MCF 10A (cell line): ENCODE results near the gene CDH10. TPM values are rescaled to one million over a fixed set of nuclear protein-coding genes. Genes with fewer than 3 reads are reported as not detected.

Experiments used
- BruUV-seq: library from RNA; stranded (reverse); fragments of 400-500 nt; replicated peaks from 2 replicates; lab custom pipeline; 2021; lab: Mats Ljungman, UMichigan
- CTCF ChIA-PET: fragments of 300-600 bp; sonication (Branson Sonifier 250); formaldehyde crosslinking; extraction: SDS; loops from one replicate; lab custom pipeline; 2021; ENCODE audit warnings: antibody characterized with exemption, inconsistent platforms; lab: Yijun Ruan, JAX
- POLR2A ChIA-PET: fragments of 300-600, 350-650 bp; sonication (Branson Sonifier 250); formaldehyde crosslinking; extraction: SDS; loops from one replicate; lab custom pipeline; 2020; ENCODE audit warnings: antibody characterized with exemption, inconsistent platforms; lab: Yijun Ruan, JAX
- DNase-seq: peaks from one replicate; pipeline ENCODE4 v3.0.0-alpha.2; 2018; ENCODE audit not compliant: unreplicated experiment
- H3K27ac Mint-ChIP-seq: one replicate; pipeline ENCODE4 v1.8.0; 2022; ENCODE audit warnings: mild to moderate bottlenecking, low read depth, mixed read lengths; ENCODE audit not compliant: unreplicated experiment
- H3K27me3 Mint-ChIP-seq: one replicate; pipeline ENCODE4 v1.8.0; 2022; ENCODE audit warnings: mixed read lengths; ENCODE audit not compliant: insufficient read depth, unreplicated experiment
- H3K36me3 Mint-ChIP-seq: one replicate; pipeline ENCODE4 v1.8.0; 2022; ENCODE audit warnings: mild to moderate bottlenecking, moderate library complexity, mixed read lengths; ENCODE audit not compliant: insufficient read depth, unreplicated experiment
- H3K4me1 Mint-ChIP-seq: one replicate; pipeline ENCODE4 v1.8.0; 2022; ENCODE audit warnings: mixed read lengths; ENCODE audit not compliant: insufficient read depth, unreplicated experiment
- H3K4me3 Mint-ChIP-seq: one replicate; pipeline ENCODE4 v1.8.0; 2022; ENCODE audit warnings: mild to moderate bottlenecking, moderate library complexity, mixed read lengths; ENCODE audit not compliant: unreplicated experiment
- H3K9me3 Mint-ChIP-seq: one replicate; pipeline ENCODE4 v1.8.0; 2022; ENCODE audit warnings: mixed read lengths; ENCODE audit not compliant: unreplicated experiment
- intact Hi-C: fragments of 100-400 bp; cut with micrococcal nuclease; formaldehyde crosslinking; loops from 2 replicates; pipeline ENCODE4 v1.14.1; 2022
- total RNA-seq: library from RNA; stranded (reverse); gene quantifications from 2 replicates; pipeline ENCODE4 v1.2.3, GENCODE V29; 2022
- TF ChIP-seq, protein P1 (sequence below): fragments of 200-600 bp; IDR thresholded peaks from one replicate; pipeline ENCODE4 v1.8.0; 2022; ENCODE audit warnings: antibody characterized with exemption, mild to moderate bottlenecking; ENCODE audit not compliant: unreplicated experiment

The CDH10 gene
- total RNA-seq, 1 experiment from 2014 or later = 0.33 TPM

DNA sequence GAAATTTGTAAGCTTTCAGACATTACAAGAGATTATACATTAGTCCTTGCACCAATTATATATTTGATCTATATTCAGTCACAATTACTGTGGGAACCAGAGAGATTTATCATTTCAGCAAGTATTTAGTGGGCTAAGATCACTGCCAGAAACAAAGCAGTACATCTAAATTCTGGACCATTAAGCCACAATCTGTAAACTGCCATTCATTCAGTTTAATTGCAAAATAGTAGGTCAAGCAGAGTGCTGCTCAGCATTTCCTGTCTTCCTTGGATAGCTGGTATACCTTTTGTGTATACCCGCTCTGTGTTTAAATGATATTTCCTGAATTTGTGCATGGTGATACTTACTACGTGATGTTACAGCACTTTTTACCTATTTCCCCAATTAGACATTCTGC lies 42.6 kb downstream of the CDH10 start:
- POLR2A ChIA-PET = no interaction called here
- no peaks in the 10 kb centered on the region for H3K4me1 Mint-ChIP-seq
- no peak overlapping the region for H3K4me3 Mint-ChIP-seq
- no peaks in the 10 kb centered on the region for H3K27me3 Mint-ChIP-seq
- H3K27ac Mint-ChIP-seq = no peak overlapping the region
- TF ChIP-seq, protein P1, sequence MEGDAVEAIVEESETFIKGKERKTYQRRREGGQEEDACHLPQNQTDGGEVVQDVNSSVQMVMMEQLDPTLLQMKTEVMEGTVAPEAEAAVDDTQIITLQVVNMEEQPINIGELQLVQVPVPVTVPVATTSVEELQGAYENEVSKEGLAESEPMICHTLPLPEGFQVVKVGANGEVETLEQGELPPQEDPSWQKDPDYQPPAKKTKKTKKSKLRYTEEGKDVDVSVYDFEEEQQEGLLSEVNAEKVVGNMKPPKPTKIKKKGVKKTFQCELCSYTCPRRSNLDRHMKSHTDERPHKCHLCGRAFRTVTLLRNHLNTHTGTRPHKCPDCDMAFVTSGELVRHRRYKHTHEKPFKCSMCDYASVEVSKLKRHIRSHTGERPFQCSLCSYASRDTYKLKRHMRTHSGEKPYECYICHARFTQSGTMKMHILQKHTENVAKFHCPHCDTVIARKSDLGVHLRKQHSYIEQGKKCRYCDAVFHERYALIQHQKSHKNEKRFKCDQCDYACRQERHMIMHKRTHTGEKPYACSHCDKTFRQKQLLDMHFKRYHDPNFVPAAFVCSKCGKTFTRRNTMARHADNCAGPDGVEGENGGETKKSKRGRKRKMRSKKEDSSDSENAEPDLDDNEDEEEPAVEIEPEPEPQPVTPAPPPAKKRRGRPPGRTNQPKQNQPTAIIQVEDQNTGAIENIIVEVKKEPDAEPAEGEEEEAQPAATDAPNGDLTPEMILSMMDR = no peak
- H3K9me3 Mint-ChIP-seq = no peaks in the 10 kb centered on the region
- DNase-seq = no peak
- intact Hi-C loops = no loop called here
- H3K36me3 Mint-ChIP-seq = no peaks in the 10 kb centered on the region
- CTCF ChIA-PET = no interaction called here
- BruUV-seq = no TSS peak

DNA sequence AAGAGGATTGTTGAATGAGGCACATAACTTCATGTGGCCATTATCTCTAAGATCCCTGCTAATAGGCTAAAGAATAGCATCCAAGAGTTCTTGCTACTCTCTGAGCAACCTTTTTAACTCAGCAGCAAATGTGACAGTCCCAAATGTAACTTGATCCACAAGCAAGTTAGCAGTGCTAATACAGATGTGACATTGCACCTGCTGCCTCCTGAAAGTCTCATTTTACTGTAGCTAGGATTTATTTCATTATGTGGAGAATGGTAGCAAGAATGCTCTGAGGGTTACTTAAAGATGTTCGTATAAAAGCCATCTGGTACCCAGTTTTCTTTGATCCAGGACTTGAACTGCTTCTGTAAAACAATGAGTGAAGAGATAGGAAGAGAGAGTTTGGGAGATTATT lies 45.8 kb downstream of the CDH10 start:
- intact Hi-C loops = no loop called here
- Mint-ChIP-seq H3K4me1 (no peaks in the 10 kb centered on the region), H3K9me3 (no peaks in the 10 kb centered on the region), H3K4me3 (no peak overlapping the region), H3K36me3 (no peaks in the 10 kb centered on the region), H3K27me3 (no peaks in the 10 kb centered on the region), H3K27ac (no peak overlapping the region)
- DNase-seq = no peak
- ChIA-PET POLR2A (interaction anchor here (0.6 kb wide), 1 partner anchor 770 kb away, joined by 3 read pairs; no protein-coding TSS in a partner anchor), CTCF (no interaction called here)
- no TSS peak for BruUV-seq
- TF ChIP-seq, protein P1 = no peak

DNA sequence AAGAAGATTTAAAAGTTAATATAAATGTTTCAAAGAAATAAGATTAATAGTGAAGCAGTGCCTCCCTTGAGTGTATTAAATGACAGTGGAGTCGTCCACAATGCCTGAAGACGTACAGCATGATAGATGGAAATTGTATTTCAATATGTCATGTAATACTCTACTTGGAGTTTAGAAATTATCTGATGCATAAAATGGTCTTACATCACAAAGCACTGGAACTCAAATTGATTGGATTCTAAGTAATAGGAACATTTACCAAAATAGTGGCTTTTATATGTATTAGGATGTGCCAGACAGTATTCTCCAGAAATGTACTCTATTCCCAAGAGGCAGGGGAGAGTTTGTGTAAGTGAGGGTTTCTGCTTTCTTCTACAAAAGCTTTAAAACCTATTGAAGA lies 49.4 kb downstream of the CDH10 start:
- Mint-ChIP-seq H3K4me3 (no peak overlapping the region), H3K9me3 (no peaks in the 10 kb centered on the region), H3K36me3 (no peaks in the 10 kb centered on the region), H3K4me1 (no peaks in the 10 kb centered on the region), H3K27me3 (no peaks in the 10 kb centered on the region), H3K27ac (no peak overlapping the region)
- ChIA-PET CTCF (no interaction called here), POLR2A (no interaction called here)
- TF ChIP-seq, protein P1 = no peak
- DNase-seq = no peak
- no TSS peak for BruUV-seq
- intact Hi-C loops = no loop called here

DNA sequence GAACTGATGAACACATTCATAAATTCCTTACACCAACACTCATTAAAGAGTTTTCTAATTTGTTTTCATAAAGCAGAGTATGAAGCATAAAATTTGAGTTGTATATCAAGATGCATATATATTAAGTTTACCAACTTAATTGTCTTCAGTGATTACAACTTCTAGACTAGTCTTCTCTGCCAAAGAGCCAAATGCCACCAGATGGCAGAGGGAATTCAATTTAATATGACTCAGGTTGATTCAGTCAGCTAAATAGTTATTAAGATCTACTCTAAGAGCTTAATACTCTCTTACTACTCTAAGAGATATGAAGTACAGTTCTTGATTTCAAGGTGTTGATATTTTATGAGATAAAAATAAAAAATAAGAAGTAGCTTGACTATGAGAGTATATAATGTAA lies 53.4 kb downstream of the CDH10 start:
- H3K27me3 Mint-ChIP-seq = no peaks in the 10 kb centered on the region
- no peak for DNase-seq
- intact Hi-C loops = no loop called here
- BruUV-seq = no TSS peak
- H3K27ac Mint-ChIP-seq = no peak overlapping the region
- no peak overlapping the region for H3K4me3 Mint-ChIP-seq
- CTCF ChIA-PET = no interaction called here
- no peaks in the 10 kb centered on the region for H3K9me3 Mint-ChIP-seq
- H3K36me3 Mint-ChIP-seq = no peaks in the 10 kb centered on the region
- TF ChIP-seq, protein P1 = no peak
- no peaks in the 10 kb centered on the region for H3K4me1 Mint-ChIP-seq
- POLR2A ChIA-PET = no interaction called here
